ENCODE measurements around the gene TTI1.
"Not testable (repeated sequence)": the region's sequence is repeated elsewhere in the genome, so short reads cannot be mapped to it uniquely, and the experiment has no call there.

Gene TTI1

GRCh38 chr20:38009416-38009815 is 23.8 kb downstream of the TTI1 start:
- not testable (repeated sequence) for DNase-seq (ENCODE audit: low spot score)

- DNase-seq (ENCODE audit: low spot score) = no peak
Observed at GRCh38 chr20:38008233-38008944, 24.9 kb downstream of the TTI1 start.

GRCh38 chr20:38007526-38007925 is 25.7 kb downstream of the TTI1 start:
- no peak for DNase-seq (ENCODE audit: low spot score)

DNA sequence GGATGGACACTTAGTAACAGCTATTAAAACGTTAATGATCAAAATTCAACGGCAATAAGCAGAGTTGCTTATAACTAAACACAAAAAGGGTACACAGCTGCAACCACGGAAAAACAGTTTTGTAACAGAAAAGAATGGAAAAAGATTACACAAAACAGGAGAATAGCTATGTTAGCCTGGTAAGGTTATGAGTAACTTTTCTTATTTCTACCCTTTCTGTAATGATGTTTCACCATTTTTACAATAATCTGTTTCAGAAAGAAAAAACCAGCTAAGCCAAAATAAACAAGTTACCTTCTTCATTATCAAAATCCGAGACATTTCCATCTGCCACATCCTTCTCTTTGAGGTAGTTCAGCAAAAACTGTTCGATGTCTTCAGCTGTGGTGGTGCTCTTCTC is 27.4 kb downstream of the TTI1 start:
- DNase-seq (ENCODE audit: low spot score) = no peak

DNA sequence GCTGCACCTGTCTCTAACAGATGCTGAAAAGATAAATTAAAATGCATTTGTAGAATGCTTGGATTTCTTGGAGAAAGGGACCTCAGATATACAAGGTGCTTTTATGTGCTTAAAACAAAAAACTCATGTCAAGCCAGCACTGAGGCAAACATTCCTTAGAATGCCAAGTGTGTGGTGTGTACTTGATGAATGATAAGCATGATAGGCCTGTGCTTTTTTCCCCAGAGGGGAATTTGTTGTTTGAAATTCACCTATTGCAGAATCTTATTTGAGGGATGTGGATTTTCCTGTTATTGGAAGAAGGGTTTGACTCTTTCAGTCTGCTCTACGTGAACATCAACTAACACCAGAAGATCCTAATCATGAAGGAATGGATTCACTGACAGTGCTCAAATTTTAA is 28.8 kb downstream of the TTI1 start:
- DNase-seq (ENCODE audit: low spot score) = no peak

- DNase-seq (ENCODE audit: low spot score) = no peak
Observed at GRCh38 chr20:38002422-38002821, 30.8 kb downstream of the TTI1 start.

DNA sequence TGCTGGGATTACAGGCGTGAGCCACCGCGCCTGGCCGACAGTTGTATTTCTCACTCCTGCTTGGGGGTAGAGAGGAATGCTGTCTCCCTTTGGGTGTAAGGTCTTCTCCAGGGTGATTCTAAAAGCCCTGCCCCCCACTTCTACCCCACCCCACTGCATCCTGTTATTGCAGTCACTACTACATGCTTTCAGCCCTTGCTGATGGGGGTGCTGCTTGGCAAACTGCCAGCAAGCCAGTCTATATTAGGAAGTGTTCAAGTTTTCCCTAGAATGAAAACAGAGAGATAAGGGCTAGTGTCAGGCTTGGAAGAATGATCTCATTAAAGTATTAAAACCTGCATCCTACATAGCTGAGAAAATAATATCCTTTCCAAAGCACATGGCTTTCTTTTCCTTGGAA is 31.3 kb downstream of the TTI1 start:
- no peak for DNase-seq (ENCODE audit: low spot score)

- DNase-seq (ENCODE audit: low spot score) = peak; percentile 68
Observed at GRCh38 chr20:38001173-38001875, 31.9 kb downstream of the TTI1 start.

DNA sequence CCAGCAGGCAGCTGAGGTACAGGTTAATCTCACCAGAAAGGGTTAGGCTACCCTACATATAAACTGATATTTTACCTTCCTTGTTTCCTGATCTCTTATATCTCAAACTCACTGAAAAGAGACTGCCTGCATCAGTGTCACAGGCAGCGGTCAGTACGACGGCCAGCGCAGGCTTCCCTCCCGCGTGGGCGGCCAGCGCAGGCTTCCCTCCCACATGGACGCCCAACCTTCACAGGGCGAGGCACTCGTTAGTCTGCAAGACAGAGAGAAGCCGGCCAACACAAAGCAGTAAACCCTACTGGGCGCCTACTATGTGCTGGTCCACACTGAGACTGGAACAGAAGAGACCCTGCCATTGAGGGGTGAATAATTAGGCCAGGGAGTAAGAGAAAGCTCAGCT is 33.0 kb downstream of the TTI1 start:
- no peak for DNase-seq (ENCODE audit: low spot score)

- DNase-seq (ENCODE audit: low spot score) = no peak
Observed at GRCh38 chr20:37999526-38000263, 33.6 kb downstream of the TTI1 start.

- no peak for DNase-seq (ENCODE audit: low spot score)
Observed at GRCh38 chr20:37997516-37997915, 35.7 kb downstream of the TTI1 start.

GRCh38 chr20:37995856-37996605 is 37.2 kb downstream of the TTI1 start:
- DNase-seq (ENCODE audit: low spot score) = no peak

- no peak for DNase-seq (ENCODE audit: low spot score)
Observed at GRCh38 chr20:37994512-37994911, 38.7 kb downstream of the TTI1 start.

- peak; percentile 8 for DNase-seq (ENCODE audit: low spot score)
Observed at GRCh38 chr20:37992802-37993409, 40.4 kb downstream of the TTI1 start.

- DNase-seq (ENCODE audit: low spot score) = no peak
Observed at GRCh38 chr20:37991908-37992307, 41.3 kb downstream of the TTI1 start.

GRCh38 chr20:37991157-37991866 is 41.9 kb downstream of the TTI1 start:
- no peak for DNase-seq (ENCODE audit: low spot score)

GRCh38 chr20:37990571-37991151 is 42.6 kb downstream of the TTI1 start:
- no peak for DNase-seq (ENCODE audit: low spot score)

DNA sequence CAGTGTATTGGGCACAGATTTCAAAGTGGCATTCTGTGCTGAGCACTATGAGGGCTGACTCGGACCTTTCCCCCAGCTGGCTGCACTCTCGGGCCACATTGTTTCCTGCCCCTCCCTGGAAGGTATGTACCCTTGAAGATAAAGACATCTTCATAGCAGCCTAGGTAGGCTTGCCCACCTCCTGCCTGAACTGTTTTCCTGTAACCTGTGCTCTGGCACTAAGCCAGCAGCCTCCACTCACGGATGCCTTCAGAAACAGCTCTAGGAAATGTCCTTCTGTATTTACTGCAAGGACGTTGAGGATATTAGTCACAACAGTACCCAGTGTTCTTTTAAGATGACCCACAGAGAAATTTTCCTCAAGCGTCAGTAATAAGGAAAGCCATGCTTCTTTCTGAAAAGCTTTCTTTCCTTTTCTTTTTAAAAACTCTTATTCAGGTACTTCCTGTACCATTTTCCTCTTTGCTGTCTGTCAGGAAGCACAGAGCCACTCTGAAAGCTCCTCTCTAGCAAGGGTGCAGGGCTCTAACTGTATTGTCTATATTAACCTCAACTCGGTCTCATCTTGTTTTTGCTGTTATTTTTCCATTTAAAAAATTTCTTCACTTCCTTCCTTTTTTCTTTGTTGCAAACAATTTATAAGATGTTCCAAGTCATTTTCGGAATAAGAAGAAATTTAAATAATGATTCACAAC is 43.5 kb downstream of the TTI1 start:
- peak; percentile 62 for DNase-seq (ENCODE audit: low spot score)

DNA sequence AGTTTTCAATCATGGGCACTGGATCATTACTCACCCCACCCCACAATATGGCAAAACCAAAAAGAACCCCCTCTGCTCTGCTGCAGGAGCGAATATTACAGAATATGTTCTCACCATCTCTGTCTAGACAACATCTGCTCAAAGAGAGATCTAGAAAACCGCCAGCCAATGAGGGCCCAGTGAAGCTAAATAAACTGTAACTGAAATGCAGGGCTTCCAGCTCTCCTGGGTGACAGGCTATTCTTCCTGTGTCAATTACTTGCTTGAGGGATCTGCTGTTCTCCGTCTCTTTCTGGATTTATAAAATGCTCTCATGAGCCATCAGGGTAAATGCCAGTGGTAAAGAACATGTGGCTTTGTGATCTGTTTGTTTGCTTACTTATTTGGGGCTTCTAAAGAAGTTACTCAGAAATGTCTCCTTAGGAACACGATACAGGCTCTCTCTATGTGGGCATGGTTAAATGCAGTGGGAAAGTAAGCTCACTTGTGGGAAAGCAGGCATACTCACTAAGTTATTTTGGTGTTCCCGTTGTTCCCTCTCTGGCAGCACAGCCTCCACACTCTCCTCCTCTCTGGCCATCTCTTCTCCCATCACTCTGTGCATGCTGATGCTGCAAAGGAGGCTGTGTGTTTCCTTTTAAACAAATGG is 44.8 kb downstream of the TTI1 start:
- DNase-seq (ENCODE audit: low spot score) = no peak

Data from kidney capillary endothelial cell (primary cell).